HepG2 (cell line): ENCODE measurements around the gene HACD2. TPM values are rescaled to one million over a fixed set of nuclear protein-coding genes. Genes with fewer than 3 reads are reported as not detected.

Experiments
- CENPBD1 ChIP-seq: sonication (generic); formaldehyde crosslinking; IDR thresholded peaks from 2 replicates; pipeline ENCODE4 v1.8.0; 2022; ENCODE audit warnings: missing genetic modification reagents, low read depth, mild to moderate bottlenecking, borderline replicate concordance
- CTCF ChIP-seq: sonication (generic); formaldehyde crosslinking; IDR thresholded peaks from 2 replicates; pipeline ENCODE4 v1.5.0; 2020; ENCODE audit warnings: mild to moderate bottlenecking, missing genetic modification reagents, moderate library complexity
- E2F1 ChIP-seq: sonication (generic); formaldehyde crosslinking; IDR thresholded peaks from 2 replicates; pipeline ENCODE4 v1.5.0; 2020; ENCODE audit warnings: missing genetic modification reagents
- HOMEZ ChIP-seq: IDR thresholded peaks from 2 replicates; pipeline ENCODE4 v1.6.1; 2016; ENCODE audit warnings: low read depth
- KDM1A ChIP-seq: IDR thresholded peaks from 2 replicates; pipeline ENCODE4 v1.6.1; 2016; ENCODE audit warnings: missing compliant biosample characterization
- KDM2A ChIP-seq: sonication (generic); formaldehyde crosslinking; IDR thresholded peaks from 2 replicates; pipeline ENCODE4 v1.4.0; 2020; ENCODE audit warnings: low read depth, missing genetic modification reagents, borderline replicate concordance
- NCOA5 ChIP-seq: sonication (generic); formaldehyde crosslinking; IDR thresholded peaks from 2 replicates; pipeline ENCODE4 v1.4.0; 2020; ENCODE audit warnings: missing genetic modification reagents
- NPAS2 ChIP-seq: sonication (generic); formaldehyde crosslinking; IDR thresholded peaks from 2 replicates; pipeline ENCODE4 v1.8.0; 2022; ENCODE audit warnings: mild to moderate bottlenecking, missing genetic modification reagents, borderline replicate concordance
- NR2F6 ChIP-seq, 2 experiments: IDR thresholded peaks; 2 replicates each; pipeline ENCODE4 v1.6.1; 2016; ENCODE audit warnings: antibody characterized with exemption in 1 of 2, mild to moderate bottlenecking in 1 of 2
- PAWR ChIP-seq: sonication (generic); formaldehyde crosslinking; IDR thresholded peaks from 2 replicates; pipeline ENCODE4 v1.4.0; 2020; ENCODE audit warnings: missing genetic modification reagents, mild to moderate bottlenecking, borderline replicate concordance
- PBX3 ChIP-seq: sonication (generic); formaldehyde crosslinking; IDR thresholded peaks from 2 replicates; pipeline ENCODE4 v1.8.1; 2023; ENCODE audit warnings: missing genetic modification reagents, inconsistent platforms, borderline replicate concordance
- POLR2AphosphoS2 ChIP-seq: IDR thresholded peaks from 2 replicates; pipeline ENCODE4 v1.6.1; 2011; ENCODE audit warnings: low read depth, low read length, improper control_type of control experiment
- PTBP1 ChIP-seq: fragments of 200-400 bp; formaldehyde crosslinking; IDR thresholded peaks from 2 replicates; pipeline ENCODE4 v1.6.1; 2018; ENCODE audit warnings: low read length, low read depth; ENCODE audit not compliant: poor library complexity, severe bottlenecking
- SKI ChIP-seq: fragments of 450-650 bp; IDR thresholded peaks from one replicate; pipeline ENCODE4 v1.6.1; 2018; ENCODE audit warnings: mild to moderate bottlenecking; ENCODE audit not compliant: partially characterized antibody
- SMARCE1 ChIP-seq: fragments of 450-650 bp; IDR thresholded peaks from 2 replicates; pipeline ENCODE4 v1.6.1; 2017; ENCODE audit warnings: borderline replicate concordance
- SRSF1 ChIP-seq: fragments of 200-400 bp; formaldehyde crosslinking; optimal IDR thresholded peaks from 2 replicates; pipeline ENCODE3; 2017; ENCODE audit warnings: mild to moderate bottlenecking, low read depth, low read length, moderate library complexity
- ZBTB2 ChIP-seq: sonication (generic); formaldehyde crosslinking; IDR thresholded peaks from 2 replicates; pipeline ENCODE4 v1.8.0; 2022; ENCODE audit warnings: low read depth, missing genetic modification reagents
- ZFP90 ChIP-seq: sonication (generic); formaldehyde crosslinking; IDR thresholded peaks from 2 replicates; pipeline ENCODE4 v1.8.0; 2022; ENCODE audit warnings: missing genetic modification reagents, mild to moderate bottlenecking, inconsistent platforms, borderline replicate concordance
- ZNF383 ChIP-seq: sonication (generic); formaldehyde crosslinking; IDR thresholded peaks from 2 replicates; pipeline ENCODE4 v1.4.0; 2020; ENCODE audit warnings: missing genetic modification reagents, mild to moderate bottlenecking, borderline replicate concordance
- ZNF530 ChIP-seq: sonication (generic); formaldehyde crosslinking; IDR thresholded peaks from 2 replicates; pipeline ENCODE4 v1.5.0; 2020; ENCODE audit warnings: low read depth, mild to moderate bottlenecking, missing genetic modification reagents
- ZNF543 ChIP-seq: sonication (generic); formaldehyde crosslinking; IDR thresholded peaks from 2 replicates; pipeline ENCODE4 v1.4.0; 2020; ENCODE audit warnings: mild to moderate bottlenecking, missing genetic modification reagents
- ZNF678 ChIP-seq: sonication (generic); formaldehyde crosslinking; IDR thresholded peaks from 2 replicates; pipeline ENCODE4 v1.4.0; 2020; ENCODE audit warnings: mild to moderate bottlenecking, missing genetic modification reagents
- ZNF768 ChIP-seq: sonication (generic); formaldehyde crosslinking; IDR thresholded peaks from 2 replicates; pipeline ENCODE4 v1.4.0; 2020; ENCODE audit warnings: missing genetic modification reagents
- polyA plus RNA-seq, 8 experiments: library from polyadenylated mRNA; depleted of rRNA in 3 of 8; stranded (reverse) in 7 of 8; unstranded in 1 of 8; fragments of >200 nt; fragmentation: Illumina TruSeq in 4 of 8; extraction: Trizol in 4 of 8; gene quantifications; 2 replicates each; pipeline versions ENCODE4 v1.2.1 to v1.2.3, GENCODE V29; 2011 to 2016; ENCODE audit warnings: low read depth in 4 of 8, missing spikeins in 1 of 8, mixed read lengths in 1 of 8; ENCODE audit not compliant: insufficient read depth in 1 of 8
- total RNA-seq, 5 experiments: library from RNA; depleted of rRNA; stranded (reverse); fragments of >200 nt; fragmentation: Illumina TruSeq; extraction: Trizol; gene quantifications; 2 replicates each; pipeline ENCODE4 v1.2.3, GENCODE V29; 2016; ENCODE audit warnings: low read depth in 1 of 5

The HACD2 gene
- total and polyA plus RNA-seq, 2 of the 13 experiments (the other 11 are each of a cell fraction or from before 2014, with no cell fraction given), result 47.0 to 50.4 TPM

GRCh38 chr3:123584284-123584987, 417 bp downstream of the HACD2 start (continued):
- TF ChIP-seq NPAS2 (CRISPR knock-in tag), result no peak
- TF ChIP-seq NR2F6 (IDR thresholded peaks at IDR 0.05), result no peak
- TF ChIP-seq NR2F6 (CRISPR knock-in tag; IDR thresholded peaks at IDR 0.05), result no peak
- TF ChIP-seq PAWR (CRISPR knock-in tag), result no peak
- TF ChIP-seq SKI, result no peak
- TF ChIP-seq KDM2A, result no peak
- TF ChIP-seq ZBTB2 (CRISPR knock-in tag), result no peak
- no peak for TF ChIP-seq ZFP90 (CRISPR knock-in tag)
- TF ChIP-seq PBX3 (CRISPR knock-in tag), result no peak
- TF ChIP-seq ZNF678 (CRISPR knock-in tag), result no peak
- TF ChIP-seq SRSF1, result no peak
- TF ChIP-seq PTBP1, result no peak
- TF ChIP-seq E2F1, result no peak
- peak; percentile 63 for TF ChIP-seq CTCF
- TF ChIP-seq NCOA5 (CRISPR knock-in tag), result no peak
- TF ChIP-seq CENPBD1 (CRISPR knock-in tag), result no peak
- TF ChIP-seq ZNF543 (CRISPR knock-in tag), result no peak
- TF ChIP-seq KDM1A (CRISPR knock-in tag), result no peak
- no peak for TF ChIP-seq HOMEZ (CRISPR knock-in tag)
- TF ChIP-seq SMARCE1, result no peak
- no peak for TF ChIP-seq ZNF530 (CRISPR knock-in tag)
- TF ChIP-seq ZNF383 (CRISPR knock-in tag), result no peak
- TF ChIP-seq ZNF768 (CRISPR knock-in tag), result no peak
- TF ChIP-seq POLR2AphosphoS2, result no peak
